HL-60 (cell line): ENCODE measurements around the gene TP53INP2.

ENCODE experiments used
- DNase-seq, 2 experiments: peaks; one replicate each; pipeline ENCODE4 v3.0.0-alpha.2; 2010 to 2020; ENCODE audit warnings: low read depth in 1 of 2, low spot score in 1 of 2
- H3K27ac ChIP-seq: fragments of 250-450 bp; sonication (Bioruptor Pico); replicated peaks from 2 replicates; pipeline ENCODE4 v1.5.1; 2020; ENCODE audit warnings: mild to moderate bottlenecking, moderate library complexity
- H3K27me3 ChIP-seq: fragments of 250-450 bp; sonication (Bioruptor Pico); 2 replicates; pipeline ENCODE4 v1.5.1; 2021; ENCODE audit warnings: mild to moderate bottlenecking, moderate library complexity; ENCODE audit not compliant: insufficient read depth, poor library complexity, severe bottlenecking
- H3K4me3 ChIP-seq: replicated peaks from 2 replicates; pipeline ENCODE4 v1.5.1; 2011; ENCODE audit warnings: mild to moderate bottlenecking, control low read depth, low read length; ENCODE audit not compliant: insufficient read depth
- CTCF ChIP-seq: IDR thresholded peaks from one replicate; pipeline ENCODE4 v1.5.1; 2011; ENCODE audit warnings: low read length, control low read depth, inconsistent platforms; ENCODE audit not compliant: insufficient read depth
- GABPA ChIP-seq: IDR thresholded peaks from 2 replicates; pipeline ENCODE4 v1.6.1; 2012; ENCODE audit warnings: low read depth
- POLR2AphosphoS5 ChIP-seq: IDR thresholded peaks from 2 replicates; pipeline ENCODE4 v1.6.1; 2012; ENCODE audit warnings: low read depth
- REST ChIP-seq: IDR thresholded peaks from 2 replicates; pipeline ENCODE4 v1.6.1; 2012; ENCODE audit warnings: low read depth; ENCODE audit not compliant: insufficient replicate concordance
- SPI1 ChIP-seq: IDR thresholded peaks from 2 replicates; pipeline ENCODE4 v1.6.1; 2012; ENCODE audit warnings: low read depth, mild to moderate bottlenecking, borderline replicate concordance

TP53INP2 gene

DNA sequence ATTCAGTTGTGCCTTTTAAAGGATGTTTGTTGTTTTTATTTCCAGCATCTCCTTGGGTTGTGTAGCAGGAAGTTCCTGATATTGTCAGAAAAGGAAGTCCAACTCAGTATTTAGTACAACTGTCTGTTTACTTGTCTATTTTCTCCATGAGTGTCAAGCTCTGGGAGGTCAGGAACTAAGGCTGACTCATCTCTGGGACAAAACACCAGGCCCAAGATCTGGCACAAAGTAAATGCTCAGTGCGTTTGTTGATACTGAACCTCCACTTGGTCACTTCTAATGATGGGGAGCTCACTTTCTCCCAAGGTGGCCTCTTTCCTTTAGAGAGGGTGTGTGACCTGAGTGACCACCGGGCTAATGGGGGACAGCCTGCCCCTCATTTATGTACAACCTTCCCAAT, 14.7 kb upstream of the TP53INP2 start:
- H3K4me3 ChIP-seq, result no peak overlapping the region
- H3K27me3 ChIP-seq, result no peaks in the 10 kb centered on the region
- peak; percentile 16; the same call in 1 of the 2 replicates for TF ChIP-seq SPI1
- TF ChIP-seq REST, result no peak
- no peak for DNase-seq
- no peak overlapping the region for H3K27ac ChIP-seq

- DNase-seq, result no peak
- Histone ChIP-seq H3K27ac (no peak overlapping the region), H3K4me3 (no peak overlapping the region), H3K27me3 (no peaks in the 10 kb centered on the region)
- no peak for TF ChIP-seq CTCF
- no peak for TF ChIP-seq POLR2AphosphoS5
- no peak for TF ChIP-seq REST
- no peak for TF ChIP-seq SPI1
- TF ChIP-seq GABPA, result no peak
Measured at GRCh38 chr20:34691838-34692237, 12.3 kb upstream of the TP53INP2 start.

GRCh38 chr20:34693414-34693813, 10.7 kb upstream of the TP53INP2 start:
- H3K27ac ChIP-seq, result no peak overlapping the region
- DNase-seq, result no peak
- H3K27me3 ChIP-seq, result no peaks in the 10 kb centered on the region
- TF ChIP-seq REST (no peak), GABPA (no peak), CTCF (no peak), SPI1 (no peak), POLR2AphosphoS5 (no peak)
- no peak overlapping the region for H3K4me3 ChIP-seq
